HL-60/S4 (cell line): ENCODE results near the gene RASSF5.

Source experiments
- in situ Hi-C: fragments of 300-500 bp; cut with MboI; formaldehyde crosslinking; loops from 2 replicates; pipeline ENCODE4 v1.14.3; 2022; ENCODE audit warnings: low sequenced_read_pairs

Gene RASSF5

DNA sequence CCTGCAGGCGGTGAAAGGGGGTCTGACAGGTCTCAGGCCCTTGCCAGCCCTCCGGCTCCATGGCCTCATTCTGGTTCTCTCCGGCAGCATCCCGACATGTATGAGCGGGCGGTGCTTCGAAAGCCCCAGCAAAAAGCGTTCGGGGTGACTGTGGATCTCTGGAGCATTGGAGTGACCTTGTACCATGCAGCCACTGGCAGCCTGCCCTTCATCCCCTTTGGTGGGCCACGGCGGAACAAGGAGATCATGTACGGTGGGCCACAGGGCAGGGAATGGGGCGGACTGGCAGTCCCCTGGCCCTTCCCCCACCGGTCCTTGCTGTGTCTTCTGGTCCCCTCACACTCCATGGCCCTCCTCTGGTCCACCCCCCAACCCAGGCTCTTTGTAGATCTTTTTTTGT, 30.7 kb upstream of the RASSF5 start:
- in situ Hi-C loops = loop anchor here (25.0 kb wide), 1 partner anchor 436 kb away; the partner anchor contains the start of gene FCMR

- in situ Hi-C loops = loop anchor here (25.0 kb wide), 1 partner anchor 435 kb away; the partner anchor contains the start of gene FCMR
These were observed 30.2 kb upstream of the RASSF5 start for GRCh38 chr1:206477110-206477509.

GRCh38 chr1:206477581-206478380, 29.6 kb upstream of the RASSF5 start:
- in situ Hi-C loops = loop anchor here (25.0 kb wide), 1 partner anchor 435 kb away; the partner anchor contains the start of gene FCMR

GRCh38 chr1:206478746-206479145, 28.6 kb upstream of the RASSF5 start:
- in situ Hi-C loops = loop anchor here (25.0 kb wide), 1 partner anchor 434 kb away; the partner anchor contains the start of gene FCMR

DNA sequence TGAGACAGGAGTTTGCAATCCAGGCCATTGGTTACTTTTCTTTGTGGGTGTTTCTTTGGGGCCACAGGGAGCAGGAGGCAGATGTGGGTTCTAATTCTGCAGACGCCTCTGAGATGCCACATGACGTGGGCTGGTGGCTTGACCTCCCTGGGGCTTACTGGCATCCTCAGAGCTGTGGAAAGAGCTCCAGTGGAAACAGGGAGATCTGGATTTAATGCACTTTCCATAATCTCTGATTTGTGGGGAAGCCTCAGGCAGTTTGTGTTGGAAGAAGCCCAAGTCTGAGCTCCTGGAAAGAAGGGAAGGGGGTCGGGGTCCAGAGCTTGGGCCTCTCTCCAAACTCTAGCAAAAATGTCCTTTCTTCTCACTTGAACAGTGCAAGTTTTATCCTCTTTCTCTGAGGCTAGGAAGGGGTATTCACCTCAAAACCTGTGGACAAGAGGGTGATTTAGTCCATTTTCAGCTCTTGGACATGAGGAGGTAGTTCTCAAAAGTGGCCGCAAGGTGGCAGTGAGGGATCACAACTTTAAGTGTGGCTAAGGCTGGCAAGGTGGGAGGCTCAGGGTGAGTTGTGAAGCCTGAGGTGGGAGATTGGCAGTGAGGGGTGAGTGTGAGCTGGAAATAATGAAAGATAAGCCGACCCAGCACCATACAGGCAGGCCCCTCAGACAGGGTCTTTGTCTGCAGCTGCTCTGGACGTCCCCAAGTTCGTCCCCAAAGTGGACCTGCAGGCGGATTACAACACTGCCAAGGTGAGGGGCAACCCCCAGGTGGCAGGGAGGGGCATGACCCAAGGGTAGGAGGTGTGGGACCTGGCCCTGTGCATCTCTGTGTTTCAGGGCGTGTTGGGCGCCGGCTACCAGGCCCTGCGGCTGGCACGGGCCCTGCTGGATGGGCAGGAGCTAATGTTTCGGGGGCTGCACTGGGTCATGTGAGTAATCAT, 27.9 kb upstream of the RASSF5 start:
- in situ Hi-C loops = loop anchor here (25.0 kb wide), 1 partner anchor 433 kb away; the partner anchor contains the start of gene FCMR

- in situ Hi-C loops = loop anchor here (25.0 kb wide), 1 partner anchor 432 kb away; the partner anchor contains the start of gene FCMR
These were observed 27.1 kb upstream of the RASSF5 start for GRCh38 chr1:206480211-206480610.

DNA sequence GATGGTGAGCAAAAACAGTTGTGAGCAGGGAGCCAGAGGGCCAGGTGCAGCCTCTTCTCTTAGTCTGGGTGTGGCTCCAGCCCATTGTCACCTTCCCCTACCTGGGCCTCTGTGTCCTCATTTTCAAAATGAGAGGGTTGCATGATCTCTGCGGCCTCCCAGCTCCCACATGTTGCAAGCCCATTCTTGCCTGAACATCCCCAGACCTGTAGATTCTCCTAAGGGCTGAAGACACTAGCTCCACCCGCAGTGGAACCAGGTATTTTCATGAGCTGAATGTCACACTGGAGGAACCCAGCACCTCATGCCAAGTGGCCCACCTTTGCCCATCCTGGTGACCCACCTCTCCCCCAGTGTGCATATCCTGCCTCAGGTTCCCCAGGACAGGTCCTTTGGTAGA, 24.7 kb upstream of the RASSF5 start:
- in situ Hi-C loops = loop anchor here (25.0 kb wide), 1 partner anchor 430 kb away; the partner anchor contains the start of gene FCMR

DNA sequence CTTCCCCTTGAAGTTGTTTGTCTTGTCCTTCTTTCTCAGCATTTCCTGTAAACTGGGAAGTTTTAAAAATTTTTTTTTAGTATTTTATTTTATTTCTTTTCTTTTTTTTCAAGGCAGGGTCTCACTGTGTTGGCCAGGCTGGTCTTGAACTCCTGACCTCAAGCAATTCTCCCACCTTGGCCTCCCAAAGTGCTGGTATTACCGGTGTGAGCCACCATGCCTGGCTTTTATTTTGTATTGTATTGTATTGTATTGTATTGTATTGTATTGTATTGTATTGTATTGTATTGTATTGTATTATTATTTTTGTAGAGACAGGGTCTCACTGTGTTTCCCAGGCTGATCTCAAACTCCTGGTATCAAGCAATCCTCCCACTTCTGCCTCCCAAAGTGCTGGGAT, 23.5 kb upstream of the RASSF5 start:
- in situ Hi-C loops = loop anchor here (25.0 kb wide), 1 partner anchor 428 kb away; the partner anchor contains the start of gene FCMR

- in situ Hi-C loops = loop anchor here (5.0 to 25.0 kb wide), 2 partner anchors 97 to 427 kb away; partner anchors contain the start of gene FCMR
These were observed 22.4 kb upstream of the RASSF5 start for GRCh38 chr1:206484901-206485300.

- in situ Hi-C loops = loop anchor here (5.0 to 25.0 kb wide), 2 partner anchors 95 to 425 kb away; partner anchors contain the start of gene FCMR
These were observed 20.1 kb upstream of the RASSF5 start for GRCh38 chr1:206486995-206487788.

DNA sequence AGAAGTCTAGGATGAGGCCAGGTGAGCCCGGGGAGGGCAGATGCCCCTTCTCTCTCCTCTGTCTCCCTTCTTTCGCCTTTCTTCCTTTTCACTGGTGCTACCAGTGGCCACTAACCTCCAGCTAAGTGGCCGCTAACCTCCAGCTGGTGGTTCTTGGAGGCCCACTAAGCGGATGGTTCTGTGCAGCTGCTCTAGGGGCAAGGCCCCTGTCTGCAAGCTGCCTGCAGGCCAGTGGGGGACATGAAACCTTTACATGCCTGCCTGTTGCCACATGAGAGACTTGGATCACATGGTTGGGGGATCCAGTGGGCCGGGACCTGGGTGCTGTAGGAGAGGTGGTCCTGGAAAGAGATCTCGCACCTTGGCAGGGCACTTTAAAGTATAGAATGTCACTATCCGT, 19.4 kb upstream of the RASSF5 start:
- in situ Hi-C loops = loop anchor here (5.0 to 25.0 kb wide), 2 partner anchors 94 to 424 kb away; partner anchors contain the start of gene FCMR

- in situ Hi-C loops = loop anchor here (5.0 to 25.0 kb wide), 2 partner anchors 94 to 424 kb away; partner anchors contain the start of gene FCMR
These were observed 18.9 kb upstream of the RASSF5 start for GRCh38 chr1:206488466-206488865.

GRCh38 chr1:206489980-206490770, 17.2 kb upstream of the RASSF5 start:
- in situ Hi-C loops = loop anchor here (5.0 to 25.0 kb wide), 2 partner anchors 92 to 422 kb away; partner anchors contain the start of gene FCMR

DNA sequence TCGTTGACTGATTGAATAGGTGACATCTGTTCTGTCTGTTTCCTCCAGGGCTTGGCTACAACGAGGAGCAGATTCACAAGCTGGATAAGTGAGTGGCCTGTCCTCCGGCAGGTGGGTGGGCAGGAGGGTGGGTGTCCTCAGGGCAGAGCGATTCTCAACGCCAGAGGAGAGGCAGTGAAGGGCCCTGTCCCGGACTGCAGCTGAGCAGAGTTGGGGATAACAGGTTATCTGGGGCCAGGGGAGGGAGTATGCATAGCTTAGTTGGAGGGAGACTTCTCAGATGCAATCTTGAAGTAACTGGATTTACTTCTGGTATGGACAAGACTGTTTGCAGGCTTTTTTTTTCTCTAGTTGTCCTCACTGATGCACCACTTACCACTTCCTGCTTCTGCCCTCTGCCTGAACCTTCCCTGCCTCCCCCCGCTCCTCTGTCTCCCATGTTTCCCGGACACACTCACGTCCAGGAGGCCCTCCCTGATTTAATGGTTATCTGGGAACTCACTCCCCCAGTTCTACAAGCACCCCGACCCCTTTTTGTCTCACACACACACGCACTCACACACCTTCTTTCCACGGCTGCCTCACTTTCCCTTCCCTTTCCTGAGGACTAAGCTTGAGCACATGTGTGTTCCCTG, 16.4 kb upstream of the RASSF5 start:
- in situ Hi-C loops = loop anchor here (25.0 kb wide), 1 partner anchor 421 kb away; the partner anchor contains the start of gene FCMR

- in situ Hi-C loops = loop anchor here (25.0 kb wide), 1 partner anchor 421 kb away; the partner anchor contains the start of gene FCMR
These were observed 15.7 kb upstream of the RASSF5 start for GRCh38 chr1:206491616-206492015.

GRCh38 chr1:206492589-206492988, 14.7 kb upstream of the RASSF5 start:
- in situ Hi-C loops = loop anchor here (25.0 kb wide), 1 partner anchor 420 kb away; the partner anchor contains the start of gene FCMR

DNA sequence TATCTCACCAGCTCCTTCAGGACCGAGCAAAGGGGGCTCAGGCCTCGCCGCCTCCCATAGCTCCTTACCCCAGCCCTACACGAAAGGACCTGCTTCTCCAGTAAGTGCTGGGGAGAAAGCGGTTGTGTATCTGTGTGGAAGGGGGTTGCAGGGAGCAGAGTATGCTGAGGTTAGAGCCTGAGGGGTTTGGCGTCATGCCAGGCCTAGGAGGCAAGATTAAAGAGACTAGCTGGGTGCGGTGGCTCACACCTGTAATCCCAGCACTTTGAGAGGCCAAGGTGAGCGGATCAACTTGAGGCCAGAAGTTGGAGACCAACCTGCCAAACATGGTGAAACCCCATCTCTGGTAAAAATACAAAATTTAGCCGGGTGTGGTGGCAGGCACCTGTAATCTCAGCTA, 14.1 kb upstream of the RASSF5 start:
- in situ Hi-C loops = loop anchor here (25.0 kb wide), 1 partner anchor 419 kb away; the partner anchor contains the start of gene FCMR

DNA sequence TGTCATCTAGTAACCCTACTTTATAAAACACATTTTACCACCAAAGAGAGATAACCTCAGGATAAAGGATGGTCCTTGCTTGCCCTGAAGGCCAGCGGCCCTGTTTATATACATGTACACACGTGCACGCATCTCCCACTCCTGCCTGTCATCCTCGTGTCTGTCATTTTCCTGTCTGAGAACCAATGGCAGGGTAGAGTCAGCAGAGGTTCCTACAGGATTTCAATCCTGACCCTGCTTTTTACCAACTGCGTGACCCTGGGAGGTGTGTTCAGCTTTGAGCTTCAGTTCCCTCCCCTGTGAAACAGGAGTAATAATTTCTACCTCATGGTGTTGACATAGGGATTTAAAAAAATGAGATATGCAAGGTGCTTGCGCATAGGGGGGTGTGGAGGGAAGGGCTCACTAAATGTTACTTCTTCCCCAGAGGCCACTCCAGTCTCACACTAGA, 12.3 kb upstream of the RASSF5 start:
- in situ Hi-C loops = loop anchor here (25.0 kb wide), 1 partner anchor 417 kb away; the partner anchor contains the start of gene FCMR
